HepG2 (cell line): ENCODE measurements around the gene SYNPO. TPM values are rescaled to one million over a fixed set of nuclear protein-coding genes. Genes with fewer than 3 reads are reported as not detected.
A peak's percentile ranks its signal among the peaks of the same experiment; 100 is the strongest.

ENCODE experiments used
- ATAC-seq: fragments of 200-7000 bp; cut with Tn5 transposase; 3 replicates; pipeline ENCODE4 v1.9.1; 2020; ENCODE audit warnings: mild to moderate bottlenecking, moderate library complexity
- BruUV-seq: library from RNA; stranded (reverse); fragments of 400-500 nt; replicated peaks from 2 replicates; lab custom pipeline; 2021; lab: Mats Ljungman, UMichigan
- CTCF ChIA-PET: fragments of 300-600 bp; formaldehyde crosslinking; extraction: SDS; loops from one replicate; lab custom pipeline; 2021; ENCODE audit warnings: low total read pairs, inconsistent platforms, low intra/inter-chr PET ratio; lab: Yijun Ruan, JAX
- POLR2A ChIA-PET: fragments of 350-600 bp; sonication (Branson Sonifier 250); formaldehyde crosslinking; loops from one replicate; lab custom pipeline; 2020; ENCODE audit warnings: antibody characterized with exemption, inconsistent platforms; lab: Yijun Ruan, JAX
- DNase-seq: peaks from one replicate; pipeline ENCODE4 v3.0.0-alpha.2; 2015; ENCODE audit warnings: low spot score
- FAIRE-seq: peaks from 3 replicates; lab custom pipeline; 2011; peaks lifted over from hg19 to GRCh38; lab: Jason Lieb, UNC
- H2AFZ ChIP-seq: one replicate; pipeline ENCODE4 v1.6.1; 2011; ENCODE audit warnings: low read length, inconsistent platforms
- H3K27ac ChIP-seq: fragments of 300-600 bp; 3 replicates; pipeline ENCODE4 v1.8.0; 2011; ENCODE audit warnings: mixed run types, mild to moderate bottlenecking, mixed read lengths, low read length, inconsistent platforms; ENCODE audit not compliant: insufficient read depth; ENCODE audit errors: extremely low read length
- H3K27me3 ChIP-seq, 2 experiments: fragments of 200-600 bp in 1 of 2; 2 replicates in 1 of 2; 3 replicates in 1 of 2; pipeline versions ENCODE4 v1.6.0 to v1.8.0; 2011; ENCODE audit warnings: low read length in 2 of 2, mild to moderate bottlenecking in 2 of 2, moderate library complexity in 2 of 2, inconsistent platforms in 1 of 2; ENCODE audit not compliant: insufficient read depth in 2 of 2, control insufficient read depth in 1 of 2
- H3K36me3 ChIP-seq, 2 experiments: fragments of 200-600 bp in 1 of 2; replicated peaks in 1 of 2; 2 replicates in 1 of 2; 3 replicates in 1 of 2; pipeline versions ENCODE4 v1.5.1 to v1.8.0; 2011; ENCODE audit warnings: low read length in 2 of 2, inconsistent platforms in 1 of 2; ENCODE audit not compliant: insufficient read depth in 2 of 2, control insufficient read depth in 1 of 2
- H3K4me1 ChIP-seq: 2 replicates; pipeline ENCODE4 v1.5.1; 2012; ENCODE audit warnings: low read length, inconsistent platforms; ENCODE audit not compliant: insufficient read depth
- H3K4me2 ChIP-seq: 2 replicates; pipeline ENCODE4 v1.6.0; 2011; ENCODE audit warnings: low read depth, low read length, inconsistent platforms
- H3K4me3 ChIP-seq, 3 experiments: fragments of 200-600 bp in 1 of 3; sonication (generic), shearing (Covaris generic) in 1 of 3; replicated peaks in 1 of 3; 2 replicates each; pipeline ENCODE4 v1.5.1; 2011 to 2016; ENCODE audit warnings: low read length in 3 of 3, inconsistent platforms in 2 of 3, low read depth in 2 of 3, mild to moderate bottlenecking in 2 of 3, control low read depth in 1 of 3, mixed read lengths in 1 of 3; ENCODE audit not compliant: insufficient read depth in 1 of 3
- H3K79me2 ChIP-seq: one replicate; pipeline ENCODE4 v1.6.1; 2011; ENCODE audit warnings: low read length, inconsistent platforms; ENCODE audit not compliant: insufficient read depth
- H3K9ac ChIP-seq: 2 replicates; pipeline ENCODE4 v1.6.0; 2011; ENCODE audit warnings: mild to moderate bottlenecking, low read depth, low read length, inconsistent platforms; ENCODE audit not compliant: insufficient read depth
- H3K9me3 ChIP-seq: 2 replicates; pipeline ENCODE4 v1.5.1; 2012; ENCODE audit warnings: mild to moderate bottlenecking, low read length
- H4K20me1 ChIP-seq: 2 replicates; pipeline ENCODE4 v1.6.0; 2011; ENCODE audit warnings: inconsistent platforms, mild to moderate bottlenecking, low read length, moderate library complexity; ENCODE audit not compliant: insufficient read depth
- ATF7-NPFF ChIP-seq: sonication (generic); formaldehyde crosslinking; IDR thresholded peaks from 2 replicates; pipeline ENCODE4 v1.8.1; 2023; ENCODE audit warnings: mild to moderate bottlenecking, low read depth, missing genetic modification reagents, moderate library complexity
- GFI1 ChIP-seq: sonication (generic); formaldehyde crosslinking; IDR thresholded peaks from 2 replicates; pipeline ENCODE4 v1.5.0; 2020; ENCODE audit warnings: missing genetic modification reagents, mild to moderate bottlenecking, borderline replicate concordance
- HDAC6 ChIP-seq: fragments of 200-600 bp; sonication (generic); IDR thresholded peaks from 2 replicates; pipeline ENCODE4 v1.7.0; 2017; ENCODE audit warnings: mild to moderate bottlenecking, antibody characterized with exemption, low read length, low read depth
- HNF4A ChIP-seq: sonication (generic); formaldehyde crosslinking; IDR thresholded peaks from 2 replicates; pipeline ENCODE4 v1.4.0; 2020; ENCODE audit warnings: missing genetic modification reagents
- MATR3 ChIP-seq: sonication (generic); formaldehyde crosslinking; IDR thresholded peaks from 2 replicates; pipeline ENCODE4 v1.4.0; 2020; ENCODE audit warnings: missing genetic modification reagents
- SPEN ChIP-seq: sonication (generic); formaldehyde crosslinking; IDR thresholded peaks from 2 replicates; pipeline ENCODE4 v1.5.1; 2020; ENCODE audit warnings: low read depth, mild to moderate bottlenecking, missing genetic modification reagents
- TSC22D2 ChIP-seq: sonication (generic); formaldehyde crosslinking; IDR thresholded peaks from 2 replicates; pipeline ENCODE4 v1.5.1; 2020; ENCODE audit warnings: missing genetic modification reagents, mild to moderate bottlenecking, borderline replicate concordance
- ZMYM3 ChIP-seq: sonication (generic); formaldehyde crosslinking; IDR thresholded peaks from 2 replicates; pipeline ENCODE4 v1.5.1; 2020; ENCODE audit warnings: mild to moderate bottlenecking, missing genetic modification reagents
- ZNF124 ChIP-seq: sonication (generic); formaldehyde crosslinking; IDR thresholded peaks from 2 replicates; pipeline ENCODE4 v1.4.0; 2020; ENCODE audit warnings: missing genetic modification reagents
- ZNF501 ChIP-seq: sonication (generic); formaldehyde crosslinking; IDR thresholded peaks from 2 replicates; pipeline ENCODE4 v1.5.1; 2020; ENCODE audit warnings: mild to moderate bottlenecking, moderate library complexity, missing genetic modification reagents
- ZNF546 ChIP-seq: sonication (generic); formaldehyde crosslinking; conservative IDR thresholded peaks from 2 replicates; pipeline ENCODE4 v1.8.1; 2023; ENCODE audit warnings: mild to moderate bottlenecking, missing genetic modification reagents
- WGBS: methylation state at CpG from one replicate; pipeline ENCODE4 v1.1.6; 2017; ENCODE audit warnings: low lambda C conversion rate; 5-methylcytosine and 5-hydroxymethylcytosine counted together
- in situ Hi-C: cut with HindIII; loops from 2 replicates; pipeline ENCODE4 v1.10.0; 2017; ENCODE audit warnings: low pct_unique_long_range_greater_than_20kb; ENCODE audit not compliant: extremely low pct_ligation_motif_present
- intact Hi-C: fragments of 100-400 bp; cut with micrococcal nuclease; formaldehyde crosslinking; loops from one replicate; pipeline ENCODE4 v1.10.0; 2022; ENCODE audit not compliant: unreplicated experiment
- polyA plus RNA-seq, 8 experiments: library from polyadenylated mRNA; depleted of rRNA in 3 of 8; stranded (reverse) in 7 of 8; unstranded in 1 of 8; fragments of >200 nt; fragmentation: Illumina TruSeq in 4 of 8; extraction: Trizol in 4 of 8; gene quantifications; 2 replicates each; pipeline versions ENCODE4 v1.2.1 to v1.2.3, GENCODE V29; 2011 to 2016; ENCODE audit warnings: low read depth in 4 of 8, missing spikeins in 1 of 8, mixed read lengths in 1 of 8; ENCODE audit not compliant: insufficient read depth in 1 of 8
- total RNA-seq, 5 experiments: library from RNA; depleted of rRNA; stranded (reverse); fragments of >200 nt; fragmentation: Illumina TruSeq; extraction: Trizol; gene quantifications; 2 replicates each; pipeline ENCODE4 v1.2.3, GENCODE V29; 2016; ENCODE audit warnings: low read depth in 1 of 5
- TF ChIP-seq, protein P1 (sequence below): sonication (generic); formaldehyde crosslinking; IDR thresholded peaks from 2 replicates; pipeline ENCODE4 v1.5.0; 2020; ENCODE audit warnings: missing genetic modification reagents
- TF ChIP-seq, protein P2 (sequence below): sonication (generic); formaldehyde crosslinking; conservative IDR thresholded peaks from 2 replicates; pipeline ENCODE4 v1.8.1; 2023; ENCODE audit warnings: missing genetic modification reagents
- TF ChIP-seq, protein P3 (sequence below): sonication (generic); formaldehyde crosslinking; IDR thresholded peaks from 2 replicates; pipeline ENCODE4 v1.5.0; 2020; ENCODE audit warnings: missing genetic modification reagents, mild to moderate bottlenecking, borderline replicate concordance
- TF ChIP-seq, protein P4 (sequence below): IDR thresholded peaks from 2 replicates; pipeline ENCODE4 v1.6.1; 2016; ENCODE audit warnings: low read depth
- TF ChIP-seq, protein P5 (sequence below): sonication (generic); formaldehyde crosslinking; IDR thresholded peaks from 2 replicates; pipeline ENCODE4 v1.5.1; 2020; ENCODE audit warnings: mild to moderate bottlenecking, missing genetic modification reagents, moderate library complexity

SYNPO gene
- total and polyA plus RNA-seq, 2 of the 13 experiments (the other 11 are each of a cell fraction or from before 2014, with no cell fraction given), result 0.09 to 0.30 TPM

DNA sequence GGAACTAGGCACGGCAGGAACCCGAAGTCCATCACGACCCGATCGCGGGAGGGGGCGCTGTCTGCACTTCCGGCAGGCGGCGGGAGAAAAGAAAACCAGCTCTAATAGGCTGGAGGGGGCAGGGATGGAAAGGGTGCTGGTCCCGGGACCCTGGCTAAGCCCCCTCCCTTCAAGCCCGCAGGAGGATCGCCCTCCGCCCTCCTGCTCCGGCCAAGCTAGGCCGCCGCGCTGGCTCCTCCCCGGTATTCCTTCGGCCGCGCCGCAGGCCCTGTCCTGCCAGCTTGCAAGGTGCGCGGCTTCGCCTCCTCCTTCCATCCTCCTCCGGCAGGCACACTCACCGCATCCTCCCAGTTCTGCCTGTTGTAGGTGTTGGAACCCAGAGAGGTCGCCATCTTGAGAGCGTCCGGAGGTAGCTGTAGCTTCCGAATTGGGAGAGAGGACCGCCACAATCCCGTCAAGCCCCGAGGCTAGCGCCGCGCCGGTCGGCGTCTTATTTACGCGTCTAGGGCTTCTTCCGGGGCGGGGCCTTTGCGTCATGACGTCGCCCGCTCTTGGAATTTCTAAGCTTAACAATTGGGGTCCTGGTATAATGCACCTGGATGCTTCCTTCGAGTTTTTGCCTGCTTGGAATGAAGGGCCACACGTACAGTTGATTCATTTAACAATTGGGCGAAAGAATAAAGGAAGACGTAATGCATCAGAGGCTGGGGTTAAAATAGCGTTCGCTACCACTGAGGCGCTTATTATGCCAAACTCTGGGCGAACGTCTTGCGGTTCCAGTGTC is 60.3 kb downstream of the SYNPO start, which contains the start of gene RBM22:
Gene RBM22 (minus strand): TSS at position 469 of the 784 bp plus-strand sequence. CDS start 77 bp downstream, at position 392.
- peak within 1 kb of the TSS; percentile 84 for H3K27ac ChIP-seq
- POLR2A ChIA-PET, result interaction anchor here (0.8 to 2.0 kb wide), 16 partner anchors 9 to 252 kb away, joined by 3 to 23 read pairs (median 4); partner anchors contain the start of genes DCTN4, IRGM and SMIM3
- DNase-seq (peak; percentile 77), ATAC-seq (peak; percentile 97), FAIRE-seq (peak; percentile 56)
- no TSS peak for BruUV-seq
- 1% methylated on average over 18 of the region's 59 CpGs for WGBS
- no peaks in the 10 kb centered on the region for H3K9me3 ChIP-seq
- intact Hi-C loops, result loop anchor here (1.0 to 2.0 kb wide), 3 partner anchors 58 to 140 kb away; no protein-coding TSS in a partner anchor
- H3K4me1 ChIP-seq, result peaks cover 21% of the 10 kb centered on the region
- H3K9ac ChIP-seq, result peak within 1 kb of the TSS; percentile 95
- H3K36me3 ChIP-seq, result peaks cover 16 to 28% of the 10 kb centered on the region in 2 experiments
- H3K4me3 ChIP-seq, result peak within 1 kb of the TSS; percentile 97 to 100 (median 99)
- no peaks in the 10 kb centered on the region for H4K20me1 ChIP-seq
- peaks cover 22% of the 10 kb centered on the region for H3K79me2 ChIP-seq
- CTCF ChIA-PET, result interaction anchor here (1.1 kb wide), 1 partner anchor 138 kb away, joined by 5 read pairs; no protein-coding TSS in a partner anchor
- in situ Hi-C loops, result no loop called here
- H2AFZ ChIP-seq, result peak within 1 kb of the TSS; percentile 98
- peak within 1 kb of the TSS; percentile 88 for H3K4me2 ChIP-seq
- no peaks in the 10 kb centered on the region; a peak in 1 of 5 replicates for H3K27me3 ChIP-seq
- peak; percentile 73; the same call in 1 of the 2 replicates for TF ChIP-seq TSC22D2
- TF ChIP-seq GFI1 (CRISPR knock-in tag), result 0 out of 2 replicates have a peak, but pooled peaks have one; percentile 14
- TF ChIP-seq HNF4A (CRISPR knock-in tag), result no peak
- TF ChIP-seq, protein P1, sequence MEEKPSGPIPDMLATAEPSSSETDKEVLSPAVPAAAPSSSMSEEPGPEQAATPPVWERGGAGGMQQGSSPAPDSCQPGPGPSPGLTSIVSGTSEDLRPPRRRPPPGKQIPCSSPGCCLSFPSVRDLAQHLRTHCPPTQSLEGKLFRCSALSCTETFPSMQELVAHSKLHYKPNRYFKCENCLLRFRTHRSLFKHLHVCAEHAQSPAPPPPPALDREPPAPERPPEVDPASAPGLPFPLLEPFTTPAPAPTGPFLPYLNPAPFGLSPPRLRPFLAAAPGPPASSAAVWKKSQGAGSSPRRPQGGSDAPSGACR (CRISPR knock-in tag), result no peak; the same call in 1 of the 2 replicates
- peak; percentile 91 for TF ChIP-seq SPEN (CRISPR knock-in tag)
- TF ChIP-seq, protein P2, sequence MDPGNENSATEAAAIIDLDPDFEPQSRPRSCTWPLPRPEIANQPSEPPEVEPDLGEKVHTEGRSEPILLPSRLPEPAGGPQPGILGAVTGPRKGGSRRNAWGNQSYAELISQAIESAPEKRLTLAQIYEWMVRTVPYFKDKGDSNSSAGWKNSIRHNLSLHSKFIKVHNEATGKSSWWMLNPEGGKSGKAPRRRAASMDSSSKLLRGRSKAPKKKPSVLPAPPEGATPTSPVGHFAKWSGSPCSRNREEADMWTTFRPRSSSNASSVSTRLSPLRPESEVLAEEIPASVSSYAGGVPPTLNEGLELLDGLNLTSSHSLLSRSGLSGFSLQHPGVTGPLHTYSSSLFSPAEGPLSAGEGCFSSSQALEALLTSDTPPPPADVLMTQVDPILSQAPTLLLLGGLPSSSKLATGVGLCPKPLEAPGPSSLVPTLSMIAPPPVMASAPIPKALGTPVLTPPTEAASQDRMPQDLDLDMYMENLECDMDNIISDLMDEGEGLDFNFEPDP (CRISPR knock-in tag), result no peak
- peak; percentile 95 for TF ChIP-seq ZNF501 (CRISPR knock-in tag)
- TF ChIP-seq, protein P3, sequence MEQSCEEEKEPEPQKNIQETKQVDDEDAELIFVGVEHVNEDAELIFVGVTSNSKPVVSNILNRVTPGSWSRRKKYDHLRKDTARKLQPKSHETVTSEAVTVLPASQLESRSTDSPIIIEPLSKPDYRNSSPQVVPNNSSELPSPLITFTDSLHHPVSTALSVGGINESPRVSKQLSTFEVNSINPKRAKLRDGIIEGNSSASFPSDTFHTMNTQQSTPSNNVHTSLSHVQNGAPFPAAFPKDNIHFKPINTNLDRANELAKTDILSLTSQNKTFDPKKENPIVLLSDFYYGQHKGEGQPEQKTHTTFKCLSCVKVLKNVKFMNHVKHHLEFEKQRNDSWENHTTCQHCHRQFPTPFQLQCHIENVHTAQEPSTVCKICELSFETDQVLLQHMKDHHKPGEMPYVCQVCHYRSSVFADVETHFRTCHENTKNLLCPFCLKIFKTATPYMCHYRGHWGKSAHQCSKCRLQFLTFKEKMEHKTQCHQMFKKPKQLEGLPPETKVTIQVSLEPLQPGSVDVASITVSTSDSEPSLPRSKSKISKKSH (CRISPR knock-in tag), result peak; percentile 73
- TF ChIP-seq, protein P4, sequence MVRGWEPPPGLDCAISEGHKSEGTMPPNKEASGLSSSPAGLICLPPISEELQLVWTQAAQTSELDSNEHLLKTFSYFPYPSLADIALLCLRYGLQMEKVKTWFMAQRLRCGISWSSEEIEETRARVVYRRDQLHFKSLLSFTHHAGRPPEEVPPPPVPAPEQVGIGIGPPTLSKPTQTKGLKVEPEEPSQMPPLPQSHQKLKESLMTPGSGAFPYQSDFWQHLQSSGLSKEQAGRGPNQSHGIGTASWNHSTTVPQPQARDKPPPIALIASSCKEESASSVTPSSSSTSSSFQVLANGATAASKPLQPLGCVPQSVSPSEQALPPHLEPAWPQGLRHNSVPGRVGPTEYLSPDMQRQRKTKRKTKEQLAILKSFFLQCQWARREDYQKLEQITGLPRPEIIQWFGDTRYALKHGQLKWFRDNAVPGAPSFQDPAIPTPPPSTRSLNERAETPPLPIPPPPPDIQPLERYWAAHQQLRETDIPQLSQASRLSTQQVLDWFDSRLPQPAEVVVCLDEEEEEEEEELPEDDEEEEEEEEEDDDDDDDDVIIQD (CRISPR knock-in tag), result no peak
- TF ChIP-seq, protein P5, sequence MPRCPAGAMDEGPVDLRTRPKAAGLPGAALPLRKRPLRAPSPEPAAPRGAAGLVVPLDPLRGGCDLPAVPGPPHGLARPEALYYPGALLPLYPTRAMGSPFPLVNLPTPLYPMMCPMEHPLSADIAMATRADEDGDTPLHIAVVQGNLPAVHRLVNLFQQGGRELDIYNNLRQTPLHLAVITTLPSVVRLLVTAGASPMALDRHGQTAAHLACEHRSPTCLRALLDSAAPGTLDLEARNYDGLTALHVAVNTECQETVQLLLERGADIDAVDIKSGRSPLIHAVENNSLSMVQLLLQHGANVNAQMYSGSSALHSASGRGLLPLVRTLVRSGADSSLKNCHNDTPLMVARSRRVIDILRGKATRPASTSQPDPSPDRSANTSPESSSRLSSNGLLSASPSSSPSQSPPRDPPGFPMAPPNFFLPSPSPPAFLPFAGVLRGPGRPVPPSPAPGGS (CRISPR knock-in tag), result 0 out of 2 replicates have a peak, but pooled peaks have one; percentile 63
- no peak for TF ChIP-seq HDAC6
- TF ChIP-seq ZNF124 (CRISPR knock-in tag), result no peak
- 0 out of 2 replicates have a peak, but pooled peaks have one; percentile 54 for TF ChIP-seq ATF7-NPFF (CRISPR knock-in tag)
- TF ChIP-seq MATR3 (CRISPR knock-in tag), result no peak
- TF ChIP-seq ZMYM3, result peak; percentile 48; the same call in 1 of the 2 replicates
- no peak for TF ChIP-seq ZNF546 (CRISPR knock-in tag)
